PC-9 (cell line): ENCODE data around the gene HPS3. TPM values are rescaled to one million over a fixed set of nuclear protein-coding genes. Genes with fewer than 3 reads are reported as not detected.

Experiments used
- Bru-seq: library from RNA; stranded (reverse); fragments of 400-500 nt; gene quantifications from one replicate; lab custom pipeline; 2021; lab: Mats Ljungman, UMichigan
- BruChase-seq, 2 experiments: library from RNA; stranded (reverse); fragments of 400-500 nt; gene quantifications; one replicate each; lab custom pipeline; 2021; lab: Mats Ljungman, UMichigan
- BruUV-seq: library from RNA; stranded (reverse); fragments of 400-500 nt; replicated peaks from 2 replicates; lab custom pipeline; 2021; lab: Mats Ljungman, UMichigan
- CTCF ChIA-PET: fragments of 300-600 bp; sonication (Branson Sonifier 250); formaldehyde crosslinking; loops from one replicate; lab custom pipeline; 2022; ENCODE audit warnings: antibody characterized with exemption; lab: Charles Lee
- POLR2A ChIA-PET: fragments of 300-600 bp; sonication (Branson Sonifier 250); formaldehyde crosslinking; loops from one replicate; lab custom pipeline; 2022; ENCODE audit warnings: antibody characterized with exemption; ENCODE audit not compliant: unreplicated experiment; lab: Charles Lee
- DNase-seq, 2 experiments: peaks; one replicate each; pipeline versions ENCODE4 v3.0.0 to v3.0.0-alpha.2; 2015 to 2022; ENCODE audit warnings: mixed read lengths in 1 of 2
- H2AFZ ChIP-seq: fragments of 200-600 bp; sonication (generic); 2 replicates; pipeline ENCODE4 v1.8.1; 2017; ENCODE audit warnings: antibody characterized with exemption
- H3F3A ChIP-seq: fragments of 200-600 bp; sonication (generic); 2 replicates; pipeline ENCODE4 v1.8.1; 2017; ENCODE audit warnings: antibody characterized with exemption, mild to moderate bottlenecking, low read depth; ENCODE audit not compliant: insufficient read depth
- H3K27ac ChIP-seq: fragments of 200-600 bp; sonication (generic); 2 replicates; pipeline ENCODE4 v1.6.1; 2016; ENCODE audit warnings: mixed run types
- H3K27me3 ChIP-seq: fragments of 200-600 bp; sonication (generic); 2 replicates; pipeline ENCODE4 v1.6.1; 2016; ENCODE audit warnings: low read depth, mixed run types; ENCODE audit not compliant: insufficient read depth
- H3K36me3 ChIP-seq: fragments of 200-600 bp; sonication (generic); 2 replicates; pipeline ENCODE4 v1.6.1; 2016; ENCODE audit warnings: low read depth, mixed run types
- H3K4me1 ChIP-seq: fragments of 200-600 bp; sonication (generic); replicated peaks from 2 replicates; pipeline ENCODE4 v1.6.1; 2016; ENCODE audit warnings: mixed run types; ENCODE audit not compliant: insufficient read depth
- H3K4me2 ChIP-seq: fragments of 200-600 bp; sonication (generic); 2 replicates; pipeline ENCODE4 v1.6.1; 2017; ENCODE audit warnings: mixed run types
- H3K4me3 ChIP-seq: fragments of 200-600 bp; sonication (generic); 2 replicates; pipeline ENCODE4 v1.6.1; 2016; ENCODE audit warnings: mixed run types
- H3K79me2 ChIP-seq: fragments of 200-600 bp; sonication (generic); 2 replicates; pipeline ENCODE4 v1.6.1; 2017; ENCODE audit warnings: low read depth, mixed run types
- H3K9me2 ChIP-seq: fragments of 200-600 bp; sonication (generic); 2 replicates; pipeline ENCODE4 v1.8.1; 2017; ENCODE audit warnings: mild to moderate bottlenecking; ENCODE audit not compliant: insufficient read depth
- H3K9me3 ChIP-seq: fragments of 200-600 bp; sonication (generic); 2 replicates; pipeline ENCODE4 v1.8.1; 2016; ENCODE audit warnings: low read depth; ENCODE audit not compliant: insufficient read depth
- H4K20me1 ChIP-seq: fragments of 200-600 bp; sonication (generic); 2 replicates; pipeline ENCODE4 v1.8.1; 2017; ENCODE audit not compliant: insufficient read depth
- CTCF ChIP-seq: fragments of 200-600 bp; sonication (generic); conservative IDR thresholded peaks from 2 replicates; pipeline ENCODE4 v1.6.1; 2017; ENCODE audit warnings: mixed run types, antibody characterized with exemption, mild to moderate bottlenecking, moderate library complexity
- EZH2 ChIP-seq: fragments of 200-600 bp; sonication (generic); IDR thresholded peaks from 2 replicates; pipeline ENCODE4 v1.8.0; 2017; ENCODE audit warnings: antibody characterized with exemption, low read depth
- intact Hi-C: fragments of 100-400 bp; cut with micrococcal nuclease; formaldehyde crosslinking; loops from one replicate; pipeline ENCODE4 v1.10.0; 2022; ENCODE audit not compliant: unreplicated experiment
- long read RNA-seq: library from polyadenylated mRNA; stranded (forward); transcript quantifications from one replicate; pipeline ENCODE4 v2.0.0, GENCODE V29; 2022
- total RNA-seq: library from RNA; stranded (reverse); gene quantifications from 2 replicates; pipeline ENCODE4 v1.2.3, GENCODE V29; 2021

Gene HPS3
- total RNA-seq (33.4 and 36.7 TPM in 2 replicates), Bru-seq, nascent RNA (percentile 85 among the genes with signal in this experiment), BruChase-seq, experiment 1, labeled RNA remaining after a 2-hour chase (percentile 87 among the genes with signal in this experiment), BruChase-seq, experiment 2, labeled RNA remaining after a 6-hour chase (percentile 79 among the genes with signal in this experiment)
- long read RNA-seq, full-length matches to known transcripts: 33 of 50 reads
- long read RNA-seq, partial matches to known transcripts: 6 of 50 reads
- long read RNA-seq, other reads (novel, unspliced or antisense): 11 of 50 reads

GRCh38 chr3:149129326-149130205, at the start of gene HPS3:
TSS of gene HPS3 (plus strand) at chr3:149129638. CDS start at chr3:149129724, 86 bp downstream.
- BruUV-seq: no TSS peak
- Histone ChIP-seq H3K79me2 (peaks cover 46% of the 10 kb centered on the region), H3K4me1 (peaks cover 19% of the 10 kb centered on the region), H3K4me2 (peak within 1 kb of the TSS; percentile 73), H2AFZ (peak within 1 kb of the TSS; percentile 98), H3K9me3 (no peaks in the 10 kb centered on the region), H3K27ac (peak within 1 kb of the TSS; percentile 69), H3K4me3 (peak within 1 kb of the TSS; percentile 84), H3K9me2 (no peaks in the 10 kb centered on the region), H3K36me3 (no peaks in the 10 kb centered on the region), H4K20me1 (no peaks in the 10 kb centered on the region), H3F3A (0 out of 2 replicates have a peak, but pooled peaks cover 6% of the 10 kb centered on the region), H3K27me3 (no peaks in the 10 kb centered on the region)
- POLR2A ChIA-PET: interaction anchor here (0.5 to 1.2 kb wide), 7 partner anchors 9 to 402 kb away, joined by 3 to 5 read pairs (median 3); partner anchors contain the start of gene TM4SF4
- CTCF ChIA-PET: interaction anchor here (0.9 to 1.5 kb wide), 4 partner anchors 9 to 174 kb away, joined by 3 to 5 read pairs (median 5); no protein-coding TSS in a partner anchor
- DNase-seq: peak; percentile 80 to 92
- TF ChIP-seq EZH2: no peak
- intact Hi-C loops: no loop called here

GRCh38 chr3:149080011-149080698, 49.3 kb upstream of the HPS3 start:
- no peaks in the 10 kb centered on the region for H4K20me1 ChIP-seq
- H3K79me2 ChIP-seq: peaks cover 13% of the 10 kb centered on the region
- H3K9me2 ChIP-seq: no peaks in the 10 kb centered on the region
- H3K27me3 ChIP-seq: no peaks in the 10 kb centered on the region
- 0 out of 2 replicates have a peak, but pooled peaks cover 6% of the 10 kb centered on the region for H3K36me3 ChIP-seq
- no peak for TF ChIP-seq EZH2
- TF ChIP-seq CTCF: no peak
- BruUV-seq: no TSS peak
- H3K27ac ChIP-seq: no peak overlapping the region
- no peaks in the 10 kb centered on the region for H3F3A ChIP-seq
- no peaks in the 10 kb centered on the region for H3K9me3 ChIP-seq
- peaks cover 8% of the 10 kb centered on the region; the same call in 1 of the 2 replicates for H3K4me1 ChIP-seq
- H2AFZ ChIP-seq: no peak overlapping the region
- H3K4me3 ChIP-seq: no peak overlapping the region
- POLR2A ChIA-PET: no interaction called here
- no peak for DNase-seq
- H3K4me2 ChIP-seq: no peak overlapping the region
- intact Hi-C loops: no loop called here
- CTCF ChIA-PET: interaction anchor here (0.6 kb wide), 1 partner anchor 804 kb away, joined by 3 read pairs; no protein-coding TSS in a partner anchor

GRCh38 chr3:149080699-149081091, 48.7 kb upstream of the HPS3 start:
- no peak overlapping the region for H3K27ac ChIP-seq
- H3K9me2 ChIP-seq: no peaks in the 10 kb centered on the region
- no peak overlapping the region for H3K4me3 ChIP-seq
- H2AFZ ChIP-seq: no peak overlapping the region
- 0 out of 2 replicates have a peak, but pooled peaks cover 4% of the 10 kb centered on the region for H3K36me3 ChIP-seq
- intact Hi-C loops: no loop called here
- peaks cover 18% of the 10 kb centered on the region for H3K79me2 ChIP-seq
- no peaks in the 10 kb centered on the region for H3K27me3 ChIP-seq
- H3K9me3 ChIP-seq: no peaks in the 10 kb centered on the region
- TF ChIP-seq EZH2 (no peak), CTCF (no peak)
- ChIA-PET POLR2A (no interaction called here), CTCF (interaction anchor here (0.6 kb wide), 1 partner anchor 804 kb away, joined by 3 read pairs; no protein-coding TSS in a partner anchor)
- no peaks in the 10 kb centered on the region; the same call in 1 of the 2 replicates for H3F3A ChIP-seq
- BruUV-seq: no TSS peak
- H4K20me1 ChIP-seq: no peaks in the 10 kb centered on the region
- H3K4me1 ChIP-seq: peaks cover 13% of the 10 kb centered on the region; the same call in 1 of the 2 replicates
- no peak overlapping the region for H3K4me2 ChIP-seq
- no peak for DNase-seq
